ENCODE measurements around the gene SGF29. TPM values are rescaled to one million over a fixed set of nuclear protein-coding genes. Genes with fewer than 3 reads are reported as not detected.

Gene SGF29
- total RNA-seq, 4 donors from 2014 or later = 31.9 to 52.1 (median 36.1) TPM

DNA sequence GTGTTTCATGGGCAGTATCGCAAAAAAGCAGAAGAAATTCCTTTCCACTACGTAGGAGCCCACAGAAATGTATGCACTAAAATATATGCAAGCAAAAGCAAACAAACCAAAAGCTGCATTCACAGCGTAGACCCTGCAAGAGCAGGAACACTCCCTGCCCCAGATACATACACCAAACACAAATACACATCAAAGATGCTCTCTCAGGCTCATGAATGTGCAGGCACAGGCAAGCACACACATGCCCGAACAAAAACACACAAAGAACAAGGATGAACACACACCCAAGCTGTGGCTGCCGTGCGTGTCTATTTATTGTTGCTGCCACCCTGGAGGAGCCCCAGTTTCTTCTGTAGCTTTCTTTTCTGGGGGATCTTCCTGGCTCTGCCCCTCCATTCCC lies 16.6 kb upstream of the SGF29 start:
- DNase-seq (ENCODE audit: low spot score in 2 of 2) = no peak
- no peaks in the 10 kb centered on the region for H3K27me3 ChIP-seq
- peaks cover 0 to 4% (median 0%) of the 10 kb centered on the region in 4 donors for H3K9me3 ChIP-seq
- TF ChIP-seq, protein P1, sequence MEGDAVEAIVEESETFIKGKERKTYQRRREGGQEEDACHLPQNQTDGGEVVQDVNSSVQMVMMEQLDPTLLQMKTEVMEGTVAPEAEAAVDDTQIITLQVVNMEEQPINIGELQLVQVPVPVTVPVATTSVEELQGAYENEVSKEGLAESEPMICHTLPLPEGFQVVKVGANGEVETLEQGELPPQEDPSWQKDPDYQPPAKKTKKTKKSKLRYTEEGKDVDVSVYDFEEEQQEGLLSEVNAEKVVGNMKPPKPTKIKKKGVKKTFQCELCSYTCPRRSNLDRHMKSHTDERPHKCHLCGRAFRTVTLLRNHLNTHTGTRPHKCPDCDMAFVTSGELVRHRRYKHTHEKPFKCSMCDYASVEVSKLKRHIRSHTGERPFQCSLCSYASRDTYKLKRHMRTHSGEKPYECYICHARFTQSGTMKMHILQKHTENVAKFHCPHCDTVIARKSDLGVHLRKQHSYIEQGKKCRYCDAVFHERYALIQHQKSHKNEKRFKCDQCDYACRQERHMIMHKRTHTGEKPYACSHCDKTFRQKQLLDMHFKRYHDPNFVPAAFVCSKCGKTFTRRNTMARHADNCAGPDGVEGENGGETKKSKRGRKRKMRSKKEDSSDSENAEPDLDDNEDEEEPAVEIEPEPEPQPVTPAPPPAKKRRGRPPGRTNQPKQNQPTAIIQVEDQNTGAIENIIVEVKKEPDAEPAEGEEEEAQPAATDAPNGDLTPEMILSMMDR (IDR thresholded peaks at IDR 0.05) = no peak
- TF ChIP-seq POLR2A (IDR thresholded peaks at IDR 0.05) = no peak
- no peak for TF ChIP-seq EP300 (IDR thresholded peaks at IDR 0.05)
- WGBS, 2 donors = 51 to 56% methylated on average over 6 of the region's 6 CpGs
- H3K27ac ChIP-seq = peak overlapping the region in 3 of 4 donors; percentile 87 to 96 (median 93)
- H3K4me1 ChIP-seq = peaks cover 0 to 60% (median 9%) of the 10 kb centered on the region in 4 donors
- peaks cover 0 to 13% (median 0%) of the 10 kb centered on the region in 3 donors for H3K36me3 ChIP-seq
- peak overlapping the region; percentile 40 to 60 (median 46) for H3K4me3 ChIP-seq

DNA sequence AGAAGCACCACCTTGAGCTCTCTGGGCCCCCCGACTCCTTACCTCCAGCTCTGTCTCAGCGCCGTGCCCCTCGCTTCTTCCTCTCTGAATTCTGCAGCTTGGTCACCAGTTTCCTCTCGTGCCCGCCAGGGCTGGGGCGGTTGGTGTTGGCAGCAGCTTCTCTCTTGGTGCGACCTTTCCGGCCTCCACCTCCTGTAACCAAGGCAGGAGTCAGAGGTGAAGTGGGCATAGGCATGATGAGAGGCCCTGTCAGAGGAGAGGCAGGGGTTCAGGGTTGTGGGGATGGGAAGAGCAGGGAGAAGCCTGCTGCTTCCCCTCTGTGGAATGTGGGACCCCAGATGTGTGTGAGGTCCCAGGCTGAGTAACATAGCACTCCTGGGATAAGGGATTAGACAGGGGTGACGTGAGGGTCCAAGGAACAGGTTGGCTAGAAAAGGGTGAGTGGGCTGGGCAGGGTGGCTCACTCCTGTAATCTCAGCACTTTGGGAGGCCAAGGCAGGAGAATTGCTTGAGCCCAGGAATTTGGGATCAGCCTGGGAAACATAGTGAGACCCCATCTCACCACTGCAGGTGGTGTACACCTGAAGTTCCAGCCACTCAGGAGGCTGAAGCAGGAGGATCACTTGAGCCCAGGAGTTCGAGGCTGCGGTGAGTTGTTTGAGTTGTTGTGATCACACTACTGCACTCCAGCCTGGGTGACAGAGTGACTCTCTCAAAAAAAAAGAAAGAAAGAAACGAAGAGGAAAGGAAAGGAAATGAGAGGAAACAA lies 15.6 kb upstream of the SGF29 start:
- TF ChIP-seq POLR2A (IDR thresholded peaks at IDR 0.05) (no peak), EP300 (IDR thresholded peaks at IDR 0.05) (no peak)
- TF ChIP-seq, protein P1 (IDR thresholded peaks at IDR 0.05) = no peak
- Histone ChIP-seq H3K4me1 (peaks cover 0 to 50% (median 5%) of the 10 kb centered on the region in 4 donors), H3K27me3 (no peaks in the 10 kb centered on the region), H3K4me3 (peak overlapping the region; percentile 40 to 60 (median 46)), H3K36me3 (peaks cover 0 to 13% (median 0%) of the 10 kb centered on the region in 3 donors), H3K9me3 (peaks cover 0 to 4% (median 0%) of the 10 kb centered on the region in 4 donors), H3K27ac (peak overlapping the region; percentile 87 to 96 (median 92))
- DNase-seq (ENCODE audit: low spot score in 2 of 2) = no peak
- WGBS, 2 donors = 77 to 80% methylated on average over 13 of the region's 13 CpGs

DNA sequence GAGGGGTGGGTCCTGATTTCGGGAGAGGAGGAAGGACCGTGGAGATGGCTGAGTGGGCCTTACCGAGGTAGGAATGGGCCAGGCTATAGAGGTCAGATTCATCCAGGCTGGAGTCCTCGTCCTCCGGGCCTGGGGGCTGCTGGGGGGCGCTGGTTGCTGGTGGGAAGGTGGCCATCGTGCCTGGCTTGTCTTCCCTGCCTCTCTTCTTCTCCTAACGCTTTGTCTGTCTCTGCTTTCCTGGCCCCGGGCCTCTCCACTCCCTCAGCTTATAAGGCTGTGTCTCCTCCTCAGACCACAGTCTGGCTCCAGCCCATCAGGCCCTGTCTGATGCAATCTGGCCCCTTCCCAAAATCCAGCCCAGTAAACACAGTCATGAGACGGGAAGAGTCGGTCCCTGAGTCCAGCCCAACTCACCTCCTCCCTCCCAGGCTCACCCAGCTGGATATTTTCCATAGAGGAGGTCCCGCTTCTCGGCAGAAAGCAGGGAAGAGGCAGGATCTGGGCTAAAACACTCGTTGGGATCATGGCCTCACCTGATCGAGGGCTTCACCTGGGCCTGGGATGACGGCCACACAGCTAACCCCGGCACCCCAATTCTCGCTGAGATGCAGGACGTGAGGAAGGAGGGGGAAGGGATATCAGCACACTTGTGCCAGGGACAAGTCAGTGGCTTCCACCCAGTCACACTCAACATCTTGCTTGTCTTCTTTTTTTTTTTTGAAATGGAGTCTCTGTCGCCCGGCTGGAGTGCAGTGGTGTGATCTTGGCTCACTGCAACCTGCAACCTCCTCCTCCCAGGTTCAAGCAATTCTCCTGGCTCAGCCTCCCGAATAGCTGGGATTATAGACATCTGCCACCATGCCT lies 14.8 kb upstream of the SGF29 start, which contains the start of gene NUPR1:
TSS of gene NUPR1 (minus strand) at position 242 of the 864 bp plus-strand sequence. CDS start at position 175, 67 bp downstream.
- Histone ChIP-seq H3K27ac (peak within 1 kb of the TSS; percentile 87 to 96 (median 92)), H3K4me1 (peaks cover 0 to 42% (median 5%) of the 10 kb centered on the region in 4 donors), H3K9me3 (peaks cover 0 to 4% (median 0%) of the 10 kb centered on the region in 4 donors), H3K4me3 (peak within 1 kb of the TSS; percentile 40 to 60 (median 46)), H3K36me3 (peaks cover 0 to 13% (median 0%) of the 10 kb centered on the region in 3 donors), H3K27me3 (peaks cover 0 to 5% of the 10 kb centered on the region in 2 donors)
- TF ChIP-seq POLR2A (IDR thresholded peaks at IDR 0.05) (peak; percentile 64 to 87), EP300 (IDR thresholded peaks at IDR 0.05) (peak; percentile 65 to 98)
- TF ChIP-seq, protein P1 (IDR thresholded peaks at IDR 0.05) = peak in 1 of 5 experiments; percentile 18
- peak; percentile 97 to 98 for DNase-seq (ENCODE audit: low spot score in 2 of 2)
- 42 to 47% methylated on average over 22 of the region's 22 CpGs for WGBS, 2 donors

DNA sequence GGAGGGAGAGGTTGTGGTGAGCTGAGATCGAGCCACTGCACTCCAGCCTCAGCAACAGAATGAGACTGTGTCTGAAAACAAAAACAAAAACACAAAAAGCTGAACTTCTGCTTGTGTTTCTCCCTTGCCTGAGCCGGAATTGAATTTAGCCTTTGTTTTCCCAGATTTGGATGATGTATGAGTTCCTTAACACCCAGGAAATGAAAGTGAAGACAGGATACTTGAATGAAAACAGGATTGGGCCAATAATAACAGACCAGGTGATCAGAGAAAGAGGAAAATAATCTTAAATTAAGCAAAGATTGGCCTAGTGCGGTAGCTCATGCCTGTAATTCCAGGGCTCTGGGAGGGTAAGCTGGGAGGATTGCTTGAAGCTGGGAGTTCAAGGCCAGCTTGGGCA lies 13.4 kb upstream of the SGF29 start:
- no peak for TF ChIP-seq EP300 (IDR thresholded peaks at IDR 0.05)
- no peak for TF ChIP-seq POLR2A (IDR thresholded peaks at IDR 0.05)
- TF ChIP-seq, protein P1 (IDR thresholded peaks at IDR 0.05) = no peak
- Histone ChIP-seq H3K9me3 (no peaks in the 10 kb centered on the region), H3K27me3 (peaks cover 0 to 6% of the 10 kb centered on the region in 2 donors), H3K4me3 (no peak overlapping the region), H3K27ac (peak overlapping the region in 3 of 4 donors; percentile 71 to 96 (median 93)), H3K36me3 (no peaks in the 10 kb centered on the region), H3K4me1 (peaks cover 0 to 40% (median 5%) of the 10 kb centered on the region in 4 donors)
- 48 to 54% methylated on average over 3 of the region's 3 CpGs for WGBS, 2 donors
- DNase-seq (ENCODE audit: low spot score in 2 of 2) = no peak
